H1 (cell line): ENCODE data around the gene PIGH. TPM values are rescaled to one million over a fixed set of nuclear protein-coding genes. Genes with fewer than 3 reads are reported as not detected.

Source experiments
- CTCF ChIA-PET: fragments of 300-600 bp; sonication (Branson Sonifier 250); formaldehyde crosslinking; loops from one replicate; lab custom pipeline; 2021; ENCODE audit not compliant: partially characterized antibody; lab: Charles Lee
- POLR2A ChIA-PET: fragments of 300-600 bp; sonication (Branson Sonifier 250); formaldehyde crosslinking; loops from one replicate; lab custom pipeline; 2021; ENCODE audit warnings: inconsistent platforms; ENCODE audit not compliant: partially characterized antibody; lab: Charles Lee
- DNase-seq, 2 experiments: peaks; one replicate each; pipeline versions ENCODE4 v3.0.0 to v3.0.0-alpha.2; 2010 to 2022; ENCODE audit warnings: low spot score in 2 of 2, low read depth in 1 of 2, mixed read lengths in 1 of 2
- FAIRE-seq: peaks from 2 replicates; lab custom pipeline; 2011; peaks lifted over from hg19 to GRCh38; lab: Jason Lieb, UNC
- H2AFZ ChIP-seq: 2 replicates; pipeline ENCODE4 v1.8.1; 2012; ENCODE audit warnings: low read length, inconsistent platforms
- H2AK5ac ChIP-seq: 2 replicates; pipeline ENCODE4 v1.6.1; 2013; ENCODE audit warnings: low read depth, low read length
- H2BK120ac ChIP-seq: replicated peaks from 2 replicates; pipeline ENCODE3; 2013; ENCODE audit warnings: low read depth, low read length, inconsistent platforms
- H2BK12ac ChIP-seq: 2 replicates; pipeline ENCODE4 v1.6.1; 2013; ENCODE audit warnings: low read depth, low read length
- H2BK15ac ChIP-seq: 2 replicates; pipeline ENCODE4 v1.6.1; 2013; ENCODE audit warnings: low read length
- H2BK20ac ChIP-seq: 2 replicates; pipeline ENCODE4 v1.6.1; 2013; ENCODE audit warnings: low read length
- H2BK5ac ChIP-seq: 2 replicates; pipeline ENCODE4 v1.6.1; 2013; ENCODE audit warnings: low read depth, low read length
- H3K14ac ChIP-seq: 2 replicates; pipeline ENCODE4 v1.6.1; 2013; ENCODE audit warnings: inconsistent platforms; ENCODE audit not compliant: insufficient read length
- H3K18ac ChIP-seq: 2 replicates; pipeline ENCODE4 v1.6.1; 2013; ENCODE audit warnings: low read length; ENCODE audit errors: extremely low read depth
- H3K23ac ChIP-seq: 2 replicates; pipeline ENCODE4 v1.6.1; 2013; ENCODE audit warnings: inconsistent platforms; ENCODE audit not compliant: insufficient read length
- H3K23me2 ChIP-seq: 2 replicates; pipeline ENCODE4 v1.6.1; 2013; ENCODE audit warnings: low read depth, low read length
- H3K27ac ChIP-seq: 2 replicates; pipeline ENCODE4 v1.6.1; 2011; ENCODE audit warnings: low read depth, low read length, inconsistent platforms
- H3K27me3 ChIP-seq, 4 experiments: replicated peaks in 1 of 4; 1 replicate in 1 of 4; 2 replicates in 3 of 4; pipeline versions ENCODE4 v1.6.1 to v1.8.1; 2011 to 2013; ENCODE audit warnings: low read length in 3 of 4, mild to moderate bottlenecking in 3 of 4, inconsistent platforms in 2 of 4, mixed read lengths in 2 of 4, moderate library complexity in 1 of 4; ENCODE audit not compliant: control insufficient read depth in 3 of 4, insufficient read depth in 3 of 4; ENCODE audit errors: extremely low read depth in 1 of 4
- H3K36me3 ChIP-seq, 4 experiments: 2 replicates each; pipeline versions ENCODE4 v1.6.1 to v1.8.1; 2011 to 2013; ENCODE audit warnings: mild to moderate bottlenecking in 4 of 4, low read length in 3 of 4, moderate library complexity in 2 of 4, control low read depth in 1 of 4, inconsistent platforms in 1 of 4; ENCODE audit not compliant: insufficient read depth in 4 of 4, control insufficient read depth in 2 of 4
- H3K4ac ChIP-seq: replicated peaks from 2 replicates; pipeline ENCODE3; 2013; ENCODE audit warnings: low read length, low read depth, mixed read lengths, inconsistent platforms; ENCODE audit not compliant: insufficient read length
- H3K4me1 ChIP-seq, 4 experiments: replicated peaks in 1 of 4; 1 replicate in 1 of 4; 2 replicates in 3 of 4; pipeline versions ENCODE4 v1.6.1 to v1.8.1; 2011 to 2013; ENCODE audit warnings: low read length in 3 of 4, inconsistent platforms in 2 of 4, mixed read lengths in 1 of 4; ENCODE audit not compliant: insufficient read depth in 4 of 4, control insufficient read depth in 3 of 4
- H3K4me2 ChIP-seq, 2 experiments: 2 replicates each; pipeline versions ENCODE4 v1.6.1 to v1.8.1; 2011 to 2013; ENCODE audit warnings: low read depth in 2 of 2, low read length in 2 of 2, control low read depth in 1 of 2, inconsistent platforms in 1 of 2, mild to moderate bottlenecking in 1 of 2; ENCODE audit not compliant: insufficient read depth in 1 of 2
- H3K4me3 ChIP-seq, 4 experiments: fragments of 200-600, 300-600 bp in 1 of 4; sonication (generic), shearing (Covaris generic), sonication (Bioruptor Twin) in 1 of 4; 2 replicates each; pipeline versions ENCODE4 v1.5.1 to v1.8.1; 2011 to 2016; ENCODE audit warnings: low read length in 4 of 4, low read depth in 3 of 4, control low read depth in 2 of 4, inconsistent platforms in 2 of 4, mild to moderate bottlenecking in 2 of 4, mixed read lengths in 1 of 4, moderate library complexity in 1 of 4; ENCODE audit not compliant: insufficient read depth in 2 of 4; ENCODE audit errors: extremely low read depth in 1 of 4
- H3K56ac ChIP-seq: replicated peaks from 2 replicates; pipeline ENCODE3; 2013; ENCODE audit warnings: low read depth, mild to moderate bottlenecking, mixed read lengths, low read length, inconsistent platforms; ENCODE audit not compliant: insufficient read length
- H3K79me1 ChIP-seq: 2 replicates; pipeline ENCODE4 v1.6.1; 2013; ENCODE audit warnings: low read depth, low read length, control low read depth
- H3K79me2 ChIP-seq, 2 experiments: 2 replicates each; pipeline versions ENCODE4 v1.6.1 to v1.8.1; 2012 to 2013; ENCODE audit warnings: low read length in 2 of 2, mild to moderate bottlenecking in 2 of 2, inconsistent platforms in 1 of 2; ENCODE audit not compliant: insufficient read depth in 2 of 2, control insufficient read depth in 1 of 2
- H3K9ac ChIP-seq, 4 experiments: replicated peaks in 1 of 4; 1 replicate in 1 of 4; 2 replicates in 3 of 4; pipeline versions ENCODE4 v1.6.1 to v1.8.1; 2011 to 2013; ENCODE audit warnings: low read depth in 3 of 4, low read length in 3 of 4, control low read depth in 2 of 4, mild to moderate bottlenecking in 2 of 4, moderate library complexity in 2 of 4, inconsistent platforms in 1 of 4; ENCODE audit errors: extremely low read depth in 1 of 4
- H3K9me3 ChIP-seq, 2 experiments: 2 replicates each; pipeline versions ENCODE4 v1.6.1 to v1.8.1; 2012 to 2013; ENCODE audit warnings: mild to moderate bottlenecking in 2 of 2, moderate library complexity in 2 of 2, control low read depth in 1 of 2, inconsistent platforms in 1 of 2, low read depth in 1 of 2, low read length in 1 of 2, mixed read lengths in 1 of 2; ENCODE audit not compliant: insufficient read depth in 2 of 2
- H4K20me1 ChIP-seq, 2 experiments: replicated peaks in 1 of 2; 2 replicates each; pipeline versions ENCODE3 to v1.8.1; 2011 to 2013; ENCODE audit warnings: inconsistent platforms in 2 of 2, low read length in 2 of 2, mild to moderate bottlenecking in 1 of 2; ENCODE audit not compliant: insufficient read depth in 2 of 2, control insufficient read depth in 1 of 2
- H4K5ac ChIP-seq: 2 replicates; pipeline ENCODE4 v1.6.1; 2013; ENCODE audit warnings: low read length, low read depth, mixed read lengths, inconsistent platforms; ENCODE audit not compliant: insufficient read length
- H4K8ac ChIP-seq: 2 replicates; pipeline ENCODE4 v1.8.0; 2013; ENCODE audit warnings: mild to moderate bottlenecking, moderate library complexity, low read length, inconsistent platforms; ENCODE audit not compliant: insufficient read depth; ENCODE audit errors: extremely low read depth
- H4K91ac ChIP-seq: replicated peaks from 2 replicates; pipeline ENCODE3; 2013; ENCODE audit warnings: low read length, mixed read lengths, inconsistent platforms; ENCODE audit not compliant: insufficient read length
- ATF3 ChIP-seq: IDR thresholded peaks from 2 replicates; pipeline ENCODE4 v1.6.1; 2011; ENCODE audit warnings: low read depth, mild to moderate bottlenecking, low read length; ENCODE audit not compliant: insufficient read depth
- CEBPB ChIP-seq: IDR thresholded peaks from 2 replicates; pipeline ENCODE4 v1.6.1; 2012; ENCODE audit warnings: low read depth, low read length
- CREB1 ChIP-seq: IDR thresholded peaks from 2 replicates; pipeline ENCODE4 v1.6.1; 2012; ENCODE audit warnings: inconsistent platforms
- CTBP2 ChIP-seq: IDR thresholded peaks from 2 replicates; pipeline ENCODE4 v1.7.0; 2011; ENCODE audit warnings: borderline replicate concordance, mild to moderate bottlenecking, moderate library complexity, mixed read lengths, low read length; ENCODE audit not compliant: insufficient read depth, insufficient read length
- E2F6 ChIP-seq: IDR thresholded peaks from 2 replicates; pipeline ENCODE4 v1.6.1; 2012; ENCODE audit warnings: inconsistent platforms
- EZH2 ChIP-seq: fragments of 200-600 bp; sonication (generic); IDR thresholded peaks from 2 replicates; pipeline ENCODE4 v1.7.1; 2012; ENCODE audit warnings: low read depth, mild to moderate bottlenecking, moderate library complexity, low read length, inconsistent platforms; ENCODE audit not compliant: severe bottlenecking
- MAX ChIP-seq: IDR thresholded peaks from 2 replicates; pipeline ENCODE4 v1.6.1; 2012; ENCODE audit warnings: inconsistent platforms
- RAD21 ChIP-seq, 2 experiments: IDR thresholded peaks in 1 of 2; conservative IDR thresholded peaks in 1 of 2; 2 replicates each; pipeline ENCODE4 v1.6.1; 2011; ENCODE audit warnings: low read depth in 2 of 2, low read length in 2 of 2, improper control_type of control experiment in 1 of 2, inconsistent platforms in 1 of 2, mild to moderate bottlenecking in 1 of 2, moderate library complexity in 1 of 2
- SIX5 ChIP-seq: IDR thresholded peaks from 2 replicates; pipeline ENCODE4 v1.6.1; 2011; ENCODE audit warnings: mild to moderate bottlenecking, low read depth, low read length
- WGBS, 2 experiments: shearing (Covaris generic) in 1 of 2; methylation state at CpG; one replicate each; pipeline versions ENCODE4 v1.1.6 to v1.1.7; 2013 to 2015; ENCODE audit warnings: low lambda C conversion rate in 2 of 2, mixed read lengths in 2 of 2, inconsistent platforms in 1 of 2, low coverage in 1 of 2, missing lambda C conversion rate in 1 of 2; ENCODE audit not compliant: insufficient replicate concordance in 2 of 2, insufficient coverage in 1 of 2, insufficient read length in 1 of 2; ENCODE audit errors: extremely low coverage in 1 of 2, missing lambda C conversion rate in 1 of 2; 5-methylcytosine and 5-hydroxymethylcytosine counted together
- polyA plus RNA-seq, 7 experiments: library from polyadenylated mRNA; depleted of rRNA in 3 of 7; stranded (reverse) in 5 of 7; unstranded in 2 of 7; fragments of >200 nt in 5 of 7; fragments of 200-250 nt in 2 of 7; gene quantifications; 1 replicate in 5 of 7; 2 replicates in 1 of 7; 4 replicates in 1 of 7; pipeline versions ENCODE4 v1.2.1 to v1.2.3, GENCODE V29; 2011 to 2013; ENCODE audit warnings: missing spikeins in 2 of 7, mixed read lengths in 2 of 7
- total RNA-seq: library from RNA; stranded (reverse); fragmentation: NEBNext Ultra II Directional; extraction: Animal tissue kit (Norgen Biotek cat#: 25700); gene quantifications from 2 replicates; pipeline ENCODE4 v1.2.1, GENCODE V29; 2021

The PIGH gene
- total and polyA plus RNA-seq, 2 of the 8 experiments (the other 6 are each of a cell fraction or from before 2014, with no cell fraction given) = 7.2 to 8.6 TPM

GRCh38 chr14:67636361-67636919 is 36.4 kb upstream of the PIGH start:
- no peak overlapping the region for H3K4me2 ChIP-seq
- H3K14ac ChIP-seq = no peak overlapping the region
- H2BK12ac ChIP-seq = no peak overlapping the region
- H2BK15ac ChIP-seq = no peak overlapping the region
- H4K91ac ChIP-seq = no peak overlapping the region
- no peaks in the 10 kb centered on the region for H3K9me3 ChIP-seq
- no peaks in the 10 kb centered on the region for H3K27me3 ChIP-seq
- no peak overlapping the region for H4K8ac ChIP-seq
- H3K4me3 ChIP-seq = no peak overlapping the region
- CTCF ChIA-PET = interaction anchor here (2.4 kb wide), 1 partner anchor 17 kb away, joined by 15 read pairs; the partner anchor contains the start of gene ARG2
- H3K56ac ChIP-seq = no peak overlapping the region
- no peak for TF ChIP-seq CREB1
- no peak for TF ChIP-seq MAX
- no peak for TF ChIP-seq E2F6
- TF ChIP-seq CEBPB = no peak
- TF ChIP-seq CTBP2 = no peak
- no peak for TF ChIP-seq SIX5
- no peak for TF ChIP-seq EZH2
- TF ChIP-seq RAD21 (IDR thresholded peaks at IDR 0.05 in 1 of 2, conservative IDR thresholded peaks at IDR 0.05 in 1 of 2; ENCODE audit: low read depth in 2 of 2, low read length in 2 of 2) = no peak
- no peak for TF ChIP-seq ATF3
- TF ChIP-seq, all 59 proteins: peak for 0
- WGBS, 2 experiments = 96% methylated on average over 3 of the region's 3 CpGs; no CpG with 5 or more reads in 1 of the 2 experiments
- Histone ChIP-seq H3K23me2 (no peaks in the 10 kb centered on the region), H3K9ac (no peak overlapping the region), H2AK5ac (no peak overlapping the region), H2BK120ac (no peak overlapping the region), H3K23ac (no peak overlapping the region), H2BK5ac (no peak overlapping the region), H2AFZ (no peak overlapping the region), H2BK20ac (no peak overlapping the region), H4K5ac (no peak overlapping the region), H3K27ac (no peak overlapping the region), H4K20me1 (peaks cover 2 to 4% of the 10 kb centered on the region in 2 experiments), H3K79me2 (no peaks in the 10 kb centered on the region), H3K4ac (no peak overlapping the region), H3K79me1 (no peaks in the 10 kb centered on the region; the same call in 1 of the 2 replicates), H3K4me1 (no peaks in the 10 kb centered on the region), H3K36me3 (no peaks in the 10 kb centered on the region), H3K18ac (no peak overlapping the region)
- POLR2A ChIA-PET = no interaction called here
- no peak for FAIRE-seq
- DNase-seq = no peak
